Neural progenitor cell (in vitro differentiated cells): ENCODE results near the gene MRI1.

ENCODE experiments used
- CTCF ChIP-seq: fragments of 200-600 bp; sonication (generic); IDR thresholded peaks from 2 replicates; pipeline ENCODE4 v1.5.1; 2017; ENCODE audit warnings: antibody characterized with exemption, mild to moderate bottlenecking
- EZH2 ChIP-seq: fragments of 200-600 bp; sonication (generic); IDR thresholded peaks from 2 replicates; pipeline ENCODE4 v1.6.1; 2017; ENCODE audit warnings: antibody characterized with exemption, mild to moderate bottlenecking, moderate library complexity
- EZH2phosphoT487 ChIP-seq: fragments of 200-600 bp; sonication (generic); IDR thresholded peaks from 2 replicates; pipeline ENCODE4 v1.6.1; 2017; ENCODE audit warnings: antibody characterized with exemption

GRCh38 chr19:13751436-13751835 lies 12.9 kb upstream of the MRI1 start:
- TF ChIP-seq CTCF (no peak), EZH2phosphoT487 (no peak), EZH2 (no peak)
